GM13977 (cell line): ENCODE measurements around the gene LEPROT.

Source experiments
- DNase-seq: peaks from one replicate; pipeline ENCODE4 v3.0.0; 2012; ENCODE audit warnings: low spot score
- in situ Hi-C: fragments of 300-500 bp; cut with MboI; formaldehyde crosslinking; loops from one replicate; pipeline ENCODE4 v1.12.0; 2022; ENCODE audit warnings: low sequenced_read_pairs, low pct_unique_long_range_greater_than_20kb, mixed read lengths, inconsistent platforms; ENCODE audit not compliant: unreplicated experiment
- TF ChIP-seq, protein P1 (sequence below): IDR thresholded peaks from 2 replicates; pipeline ENCODE4 v1.5.1; 2012; ENCODE audit warnings: mild to moderate bottlenecking, control low read depth; ENCODE audit not compliant: insufficient read depth; ENCODE audit errors: extremely low read depth, missing control alignments

Gene LEPROT

DNA sequence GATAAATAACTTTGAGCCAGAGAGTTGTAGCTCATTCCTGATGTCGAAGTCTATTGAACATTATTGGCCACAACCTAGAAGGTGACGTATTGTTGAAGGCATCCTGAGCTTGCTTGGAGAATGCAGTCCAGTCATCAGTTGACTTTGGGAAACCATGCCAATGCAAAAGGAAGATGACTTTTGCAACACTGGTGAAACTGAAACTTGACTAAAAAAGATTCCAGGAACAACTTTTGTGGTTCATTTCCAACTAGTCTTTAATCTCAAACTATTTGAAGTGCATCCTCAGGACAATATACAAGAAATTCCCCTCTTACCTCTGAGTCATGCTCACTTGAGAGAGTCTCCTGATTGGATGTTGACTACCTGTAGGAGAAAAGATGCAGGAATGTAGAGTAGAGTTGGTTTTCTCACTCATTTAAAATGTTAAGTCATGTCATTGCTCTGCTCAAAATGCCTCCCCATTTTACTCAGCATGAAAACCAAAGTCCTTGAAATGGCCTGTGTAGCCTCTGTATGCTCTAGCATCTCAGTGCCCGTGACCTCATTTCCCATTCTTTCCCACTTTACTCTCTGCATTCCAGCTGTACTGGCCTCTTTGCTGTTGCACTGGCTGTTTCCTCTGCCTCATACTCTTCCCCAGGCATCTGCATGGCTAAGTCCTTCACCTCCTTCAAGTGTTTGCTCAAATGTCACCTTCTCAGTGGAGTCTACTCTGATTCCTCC lies 24.4 kb upstream of the LEPROT start:
- TF ChIP-seq, protein P1, sequence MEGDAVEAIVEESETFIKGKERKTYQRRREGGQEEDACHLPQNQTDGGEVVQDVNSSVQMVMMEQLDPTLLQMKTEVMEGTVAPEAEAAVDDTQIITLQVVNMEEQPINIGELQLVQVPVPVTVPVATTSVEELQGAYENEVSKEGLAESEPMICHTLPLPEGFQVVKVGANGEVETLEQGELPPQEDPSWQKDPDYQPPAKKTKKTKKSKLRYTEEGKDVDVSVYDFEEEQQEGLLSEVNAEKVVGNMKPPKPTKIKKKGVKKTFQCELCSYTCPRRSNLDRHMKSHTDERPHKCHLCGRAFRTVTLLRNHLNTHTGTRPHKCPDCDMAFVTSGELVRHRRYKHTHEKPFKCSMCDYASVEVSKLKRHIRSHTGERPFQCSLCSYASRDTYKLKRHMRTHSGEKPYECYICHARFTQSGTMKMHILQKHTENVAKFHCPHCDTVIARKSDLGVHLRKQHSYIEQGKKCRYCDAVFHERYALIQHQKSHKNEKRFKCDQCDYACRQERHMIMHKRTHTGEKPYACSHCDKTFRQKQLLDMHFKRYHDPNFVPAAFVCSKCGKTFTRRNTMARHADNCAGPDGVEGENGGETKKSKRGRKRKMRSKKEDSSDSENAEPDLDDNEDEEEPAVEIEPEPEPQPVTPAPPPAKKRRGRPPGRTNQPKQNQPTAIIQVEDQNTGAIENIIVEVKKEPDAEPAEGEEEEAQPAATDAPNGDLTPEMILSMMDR: no peak

DNA sequence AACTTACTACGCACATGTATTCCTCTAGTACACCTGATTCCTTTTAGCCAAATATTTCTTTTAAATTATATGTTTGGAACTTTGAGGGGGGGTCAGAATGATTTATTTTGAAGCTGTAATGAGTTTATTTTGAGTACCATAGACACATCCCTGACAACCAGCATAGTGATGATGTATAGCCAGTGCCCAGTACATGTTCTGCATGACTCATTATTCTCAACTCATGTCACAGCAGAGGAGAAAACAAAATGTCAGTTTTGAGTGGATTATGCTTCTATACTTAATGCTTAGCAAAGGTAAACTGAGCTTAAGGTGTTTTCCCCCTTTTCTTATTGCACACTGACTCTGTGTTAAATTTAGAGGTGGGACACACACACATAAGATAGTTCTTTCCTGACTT lies 22.4 kb upstream of the LEPROT start:
- DNase-seq: no peak
- in situ Hi-C loops: no loop called here
- TF ChIP-seq, protein P1: no peak

More for the DNA sequence above, 24.4 kb upstream of the LEPROT start:
- no peak for DNase-seq
- in situ Hi-C loops: no loop called here

DNA sequence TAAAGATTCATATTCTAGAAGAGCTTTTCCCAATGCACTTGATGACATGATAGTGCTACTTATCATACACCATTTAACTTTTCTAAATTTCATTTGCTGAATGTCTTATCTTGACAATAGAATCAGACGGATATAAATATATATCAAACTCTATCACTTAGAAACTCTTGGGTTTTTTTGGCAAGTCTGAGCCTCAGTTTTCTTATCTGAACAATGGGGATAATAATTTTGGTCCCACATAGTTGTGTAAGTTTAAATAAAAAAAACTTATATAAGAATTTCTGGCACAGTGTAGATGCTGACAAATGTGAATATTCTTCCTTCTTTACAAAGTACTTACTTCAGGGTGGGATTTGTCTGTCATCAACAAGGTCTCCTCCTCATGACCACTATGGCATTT lies 21.5 kb upstream of the LEPROT start:
- DNase-seq: no peak
- TF ChIP-seq, protein P1: no peak
- in situ Hi-C loops: no loop called here

DNA sequence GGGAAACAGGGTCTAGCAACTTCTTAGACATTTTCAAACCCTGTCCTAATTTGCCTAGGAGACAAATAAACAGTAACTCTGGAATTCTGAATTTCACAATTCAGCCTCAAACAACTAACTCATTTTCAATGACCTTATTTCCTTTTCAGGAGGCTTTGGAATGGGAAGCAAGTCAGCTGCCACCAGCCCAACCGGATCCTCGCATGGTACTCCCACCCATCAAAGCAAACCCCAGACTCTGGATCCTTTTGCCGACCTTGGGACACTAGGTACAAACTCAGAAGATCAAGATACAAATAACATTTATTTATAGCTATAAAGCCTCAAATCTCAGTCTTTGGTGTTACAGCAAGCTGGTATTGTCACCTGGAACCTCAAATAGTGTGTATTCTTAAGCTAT lies 18.9 kb upstream of the LEPROT start:
- no peak for DNase-seq
- TF ChIP-seq, protein P1: no peak
- in situ Hi-C loops: no loop called here

DNA sequence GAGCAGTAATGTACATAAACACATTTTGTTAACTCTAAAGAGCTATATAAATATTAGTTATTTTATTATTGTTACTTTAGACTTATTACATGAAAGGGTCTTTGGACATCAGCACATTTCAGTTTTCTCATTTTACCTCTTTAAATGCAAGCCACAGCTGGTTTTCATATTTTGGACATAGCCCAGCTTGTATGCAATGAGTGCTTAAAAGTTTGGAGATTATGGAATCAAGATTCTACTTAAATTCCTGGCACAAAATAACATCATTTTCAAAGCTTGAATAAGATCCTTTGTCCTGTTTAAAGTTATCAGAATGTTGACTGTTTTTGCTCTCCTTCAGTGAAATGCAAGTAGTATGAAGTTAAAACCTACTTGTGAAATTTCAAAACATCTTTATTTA lies 15.5 kb upstream of the LEPROT start:
- in situ Hi-C loops: no loop called here
- no peak for DNase-seq
- TF ChIP-seq, protein P1: no peak

DNA sequence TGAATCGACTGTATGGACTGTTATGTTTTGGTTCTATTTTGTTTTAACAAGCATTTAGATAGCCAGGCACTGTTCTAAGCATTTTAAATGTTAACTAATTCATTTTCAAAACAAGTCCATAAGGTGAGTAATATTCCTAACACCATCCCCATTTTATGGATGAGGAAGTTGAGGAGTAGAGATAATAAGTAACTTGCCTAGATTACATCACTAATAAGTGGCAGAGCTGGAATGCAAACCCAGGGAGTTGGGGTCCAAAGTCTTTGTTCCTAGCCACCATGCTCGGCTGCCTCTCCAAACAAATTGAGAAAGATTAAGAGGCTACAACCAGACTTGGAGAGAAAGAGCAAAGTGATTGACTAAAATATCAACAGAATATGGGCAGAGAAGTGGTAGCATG lies 12.6 kb upstream of the LEPROT start:
- TF ChIP-seq, protein P1: no peak
- in situ Hi-C loops: no loop called here
- DNase-seq: no peak
